Skeletal muscle tissue (tissue), 4 donors: ENCODE data around the gene NRIP3. TPM values are rescaled to one million over a fixed set of nuclear protein-coding genes. Genes with fewer than 3 reads are reported as not detected.
A peak's percentile ranks its signal among the peaks of the same experiment; 100 is the strongest.
"Not testable (repeated sequence)": the region's sequence is repeated elsewhere in the genome, so short reads cannot be mapped to it uniquely, and the experiment has no call there.

Experiments used
- H3K27ac ChIP-seq: one replicate; pipeline ENCODE4 v1.7.0; 2013; ENCODE audit warnings: mild to moderate bottlenecking, low read depth, low read length, inconsistent platforms
- H3K27me3 ChIP-seq, 3 donors: one replicate each; pipeline ENCODE4 v1.7.0; 2013; ENCODE audit warnings: low read length in 3 of 3; ENCODE audit not compliant: control insufficient read depth in 3 of 3, insufficient read depth in 3 of 3
- H3K36me3 ChIP-seq, 3 donors: one replicate each; pipeline ENCODE4 v1.7.0; 2013; ENCODE audit warnings: low read length in 3 of 3; ENCODE audit not compliant: control insufficient read depth in 3 of 3, insufficient read depth in 3 of 3
- H3K4me1 ChIP-seq, 3 donors: one replicate each; pipeline ENCODE4 v1.7.0; 2013; ENCODE audit warnings: low read length in 3 of 3, mild to moderate bottlenecking in 3 of 3; ENCODE audit not compliant: control insufficient read depth in 3 of 3, insufficient read depth in 3 of 3
- H3K4me3 ChIP-seq, 3 donors: one replicate each; pipeline ENCODE4 v1.7.0; 2013; ENCODE audit warnings: low read length in 3 of 3
- H3K9ac ChIP-seq, 3 donors: one replicate each; pipeline ENCODE4 v1.7.0; 2013; ENCODE audit warnings: low read length in 3 of 3, mild to moderate bottlenecking in 3 of 3, moderate library complexity in 2 of 3, low read depth in 1 of 3
- H3K9me3 ChIP-seq, 3 donors: one replicate each; pipeline ENCODE4 v1.7.0; 2013; ENCODE audit warnings: low read length in 3 of 3; ENCODE audit not compliant: control insufficient read depth in 3 of 3
- total RNA-seq: library from RNA; depleted of rRNA; stranded (reverse); fragments of >200 nt; gene quantifications from one replicate; pipeline ENCODE4 v1.2.3, GENCODE V29; 2014
- donor health status: Osteomylitis.

Gene NRIP3
- total RNA-seq, 1 donor from 2014 or later: 1.0 TPM

DNA sequence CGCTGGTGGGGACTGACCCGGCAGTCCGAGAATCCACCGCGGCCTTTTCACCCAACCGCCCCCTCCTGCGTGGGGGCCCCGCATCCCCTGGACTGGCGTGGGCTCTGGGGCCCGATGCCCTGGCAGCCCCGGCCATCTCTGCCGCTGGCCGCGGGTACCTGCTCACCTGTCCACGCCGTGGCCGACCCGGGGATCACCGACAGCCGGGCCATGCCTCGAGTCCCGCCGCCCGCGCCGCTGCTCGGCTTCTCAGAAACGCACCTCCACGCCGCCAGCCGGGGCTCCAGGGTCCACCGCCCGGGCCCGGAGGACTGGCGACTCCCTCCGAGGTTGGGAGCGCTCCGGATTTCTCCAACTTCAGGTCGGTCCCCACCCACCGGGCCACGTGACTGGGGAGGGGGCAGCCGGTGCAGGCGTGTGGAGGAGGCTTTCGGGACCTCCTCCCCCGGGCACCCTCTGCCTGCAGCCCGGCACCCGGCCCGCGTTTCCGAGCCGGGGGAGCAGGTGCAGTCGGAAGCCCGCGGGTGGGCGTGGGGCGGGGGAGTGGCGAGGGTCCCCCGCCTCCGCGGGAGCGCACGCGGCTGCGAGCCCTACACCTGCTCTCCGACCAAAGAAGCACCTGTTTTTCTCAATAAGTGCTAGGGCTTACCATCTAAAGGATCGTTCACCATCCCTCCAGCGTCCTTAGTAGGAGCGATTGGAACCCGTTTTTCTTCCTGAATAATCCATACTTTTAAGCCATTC lies 554 bp upstream of the NRIP3 start:
- Histone ChIP-seq H3K36me3 (no peaks in the 10 kb centered on the region), H3K9ac (no peak overlapping the region), H3K9me3 (peaks cover 0 to 2% (median 0%) of the 10 kb centered on the region in 3 donors), H3K4me3 (peak overlapping the region in 2 of 3 donors; percentile 49 to 59), H3K4me1 (peaks cover 8 to 13% (median 12%) of the 10 kb centered on the region in 3 donors), H3K27ac (no peak overlapping the region), H3K27me3 (peaks cover 13 to 33% (median 29%) of the 10 kb centered on the region in 3 donors)

DNA sequence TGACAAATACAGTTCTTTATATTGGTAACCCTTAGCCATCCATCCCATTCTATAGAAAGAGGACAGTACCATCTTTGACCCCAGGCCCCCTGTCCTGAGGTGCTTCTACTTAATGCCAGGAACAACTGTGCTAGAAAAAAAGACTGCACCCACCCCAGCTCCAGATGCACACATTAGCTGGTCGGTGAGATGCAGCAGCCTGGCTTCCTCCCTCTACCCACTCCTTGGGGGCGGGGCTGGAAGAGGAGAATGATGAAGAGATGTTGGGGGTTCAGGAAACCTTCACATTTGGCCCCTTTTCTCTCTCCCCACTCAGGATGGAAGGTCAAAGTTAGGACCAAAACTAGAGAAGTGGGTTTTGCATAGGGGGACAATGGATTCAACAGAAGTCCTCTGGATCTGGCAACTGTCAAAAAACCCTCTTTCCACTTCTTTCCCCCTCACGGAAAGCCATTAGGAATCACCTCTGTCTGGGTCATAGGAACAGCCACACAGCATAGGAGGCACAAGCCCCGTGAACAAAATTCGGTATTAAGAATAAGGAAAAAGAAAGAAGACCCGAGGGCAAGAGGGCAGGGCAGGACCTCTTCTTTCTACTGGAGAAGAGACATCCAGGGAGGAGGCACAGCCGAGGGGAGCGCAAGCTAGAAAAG lies 755 bp downstream of the NRIP3 start:
- peak overlapping the region; percentile 3 to 35 (median 27) for H3K9ac ChIP-seq
- H3K36me3 ChIP-seq: no peaks in the 10 kb centered on the region
- peaks cover 8 to 13% (median 12%) of the 10 kb centered on the region in 3 donors for H3K4me1 ChIP-seq
- no peaks in the 10 kb centered on the region for H3K9me3 ChIP-seq
- peak overlapping the region; percentile 49 to 59 (median 59) for H3K4me3 ChIP-seq
- peaks cover 13 to 38% (median 29%) of the 10 kb centered on the region in 3 donors for H3K27me3 ChIP-seq
- H3K27ac ChIP-seq: no peak overlapping the region

DNA sequence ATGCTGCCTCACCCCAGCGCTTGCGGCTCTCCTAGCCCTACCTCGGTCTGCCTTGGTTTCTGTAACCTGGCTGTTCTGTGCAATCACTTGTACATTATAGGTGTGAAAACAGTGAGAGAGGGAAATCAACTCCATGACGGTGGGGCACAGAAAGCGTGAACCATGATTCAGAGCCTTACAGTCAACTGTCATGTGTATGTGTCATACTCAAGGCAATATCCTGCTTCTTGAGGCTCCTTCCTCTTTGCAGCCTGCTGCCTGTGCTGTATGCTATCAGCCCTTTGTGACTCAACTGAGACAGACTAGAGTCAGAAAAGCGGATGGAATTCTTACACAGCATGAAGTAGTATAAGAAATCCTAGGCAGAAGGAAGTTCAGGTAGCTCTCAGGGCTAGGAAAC lies 2.1 kb downstream of the NRIP3 start:
- Histone ChIP-seq H3K36me3 (no peaks in the 10 kb centered on the region), H3K4me1 (peaks cover 8 to 13% (median 12%) of the 10 kb centered on the region in 3 donors), H3K9me3 (no peaks in the 10 kb centered on the region), H3K4me3 (no peak overlapping the region), H3K9ac (no peak overlapping the region), H3K27ac (no peak overlapping the region), H3K27me3 (peaks cover 13 to 40% (median 37%) of the 10 kb centered on the region in 3 donors)

DNA sequence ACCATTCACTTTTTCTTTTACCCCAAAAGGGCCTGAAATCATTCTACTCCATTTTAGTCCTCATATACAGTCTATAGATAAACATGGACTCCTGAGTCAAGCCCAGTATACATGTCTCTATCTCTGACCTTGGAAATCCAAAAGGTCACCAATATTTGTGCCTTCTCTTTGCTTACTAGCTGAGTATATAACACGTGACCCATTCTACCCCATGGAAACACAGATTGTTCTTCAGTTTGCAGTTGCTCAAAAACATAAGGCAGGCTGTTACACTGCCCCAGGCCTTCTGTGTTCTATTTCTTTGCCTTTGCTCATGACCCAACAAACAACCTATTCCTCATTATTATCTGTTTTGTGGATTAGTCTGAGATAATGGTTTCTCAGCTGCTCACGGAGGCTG lies 5.8 kb downstream of the NRIP3 start:
- H3K4me1 ChIP-seq: peaks cover 0 to 2% (median under 1%) of the 10 kb centered on the region in 3 donors
- H3K27me3 ChIP-seq: peaks cover 7 to 32% (median 29%) of the 10 kb centered on the region in 3 donors
- H3K9me3 ChIP-seq: no peaks in the 10 kb centered on the region
- no peaks in the 10 kb centered on the region for H3K36me3 ChIP-seq
- no peak overlapping the region for H3K27ac ChIP-seq
- no peak overlapping the region for H3K9ac ChIP-seq
- no peak overlapping the region for H3K4me3 ChIP-seq

- Histone ChIP-seq H3K36me3 (no peaks in the 10 kb centered on the region), H3K4me3 (no peak overlapping the region), H3K9ac (no peak overlapping the region), H3K27me3 (peaks cover 4 to 28% (median 25%) of the 10 kb centered on the region in 3 donors), H3K27ac (no peak overlapping the region), H3K9me3 (no peaks in the 10 kb centered on the region), H3K4me1 (no peaks in the 10 kb centered on the region)
Measured at GRCh38 chr11:8997451-8997850, 6.3 kb downstream of the NRIP3 start.

DNA sequence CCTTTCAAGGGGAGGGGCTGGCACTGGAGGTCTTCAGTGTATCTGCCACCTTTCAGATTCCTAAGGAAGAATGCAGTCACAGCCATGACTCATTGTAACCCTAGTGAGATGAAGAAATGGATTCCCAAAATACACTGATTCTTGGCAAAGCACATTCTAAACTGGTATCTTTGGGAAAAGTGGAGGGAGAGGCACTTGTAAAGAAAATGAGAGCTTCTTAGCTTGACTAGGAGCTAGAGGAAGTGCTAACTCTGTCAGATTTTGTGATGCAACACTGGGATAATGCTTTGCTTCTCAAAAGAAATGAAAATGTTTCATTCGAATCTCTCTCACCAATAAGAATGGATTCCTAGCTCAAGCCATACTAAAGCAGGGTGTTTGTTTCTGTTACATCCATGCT lies 14.3 kb downstream of the NRIP3 start:
- Histone ChIP-seq H3K4me1 (no peaks in the 10 kb centered on the region), H3K9ac (no peak overlapping the region), H3K36me3 (no peaks in the 10 kb centered on the region), H3K9me3 (no peaks in the 10 kb centered on the region), H3K4me3 (no peak overlapping the region), H3K27ac (no peak overlapping the region), H3K27me3 (no peaks in the 10 kb centered on the region)

- H3K9ac ChIP-seq: no peak overlapping the region
- no peak overlapping the region for H3K4me3 ChIP-seq
- no peaks in the 10 kb centered on the region for H3K4me1 ChIP-seq
- H3K27ac ChIP-seq: no peak overlapping the region
- H3K27me3 ChIP-seq: no peaks in the 10 kb centered on the region
- H3K36me3 ChIP-seq: no peaks in the 10 kb centered on the region
- H3K9me3 ChIP-seq: no peaks in the 10 kb centered on the region
Measured at GRCh38 chr11:8988329-8989234, 15.2 kb downstream of the NRIP3 start.

GRCh38 chr11:8987446-8987845 lies 16.4 kb downstream of the NRIP3 start:
- H3K27ac ChIP-seq: no peak overlapping the region
- no peaks in the 10 kb centered on the region for H3K9me3 ChIP-seq
- H3K36me3 ChIP-seq: no peaks in the 10 kb centered on the region
- no peaks in the 10 kb centered on the region for H3K4me1 ChIP-seq
- H3K9ac ChIP-seq: no peak overlapping the region
- no peaks in the 10 kb centered on the region for H3K27me3 ChIP-seq
- no peak overlapping the region for H3K4me3 ChIP-seq

DNA sequence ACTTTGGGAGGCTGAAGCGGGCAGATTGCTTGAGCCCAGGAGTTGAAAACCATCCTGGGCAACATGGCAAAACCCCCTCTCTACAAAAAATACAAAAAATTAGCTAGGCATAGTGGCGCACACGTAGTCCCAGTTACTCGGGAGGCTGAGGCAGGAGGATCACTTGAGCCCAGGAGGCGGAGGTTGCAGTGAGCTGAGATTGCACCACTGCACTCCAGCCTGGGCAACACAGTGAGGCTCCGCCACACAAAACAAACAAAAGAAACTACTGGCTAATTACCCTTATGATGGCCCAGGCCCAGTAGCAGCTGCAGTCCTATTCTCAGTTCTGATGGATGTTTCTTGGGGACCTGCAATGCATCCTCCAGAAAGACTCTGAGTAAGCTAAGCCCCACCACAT lies 17.0 kb downstream of the NRIP3 start:
- H3K27ac ChIP-seq, H3K4me3 ChIP-seq, H3K9me3 ChIP-seq, H3K27me3 ChIP-seq, H3K4me1 ChIP-seq, H3K36me3 ChIP-seq, H3K9ac ChIP-seq: not testable (repeated sequence)
